H1 (cell line): ENCODE measurements around the gene ITPKB. TPM values are rescaled to one million over a fixed set of nuclear protein-coding genes. Genes with fewer than 3 reads are reported as not detected.

Experiments
- KDM1A ChIP-seq: fragments of 200-600, 300-600 bp; sonication (generic); IDR thresholded peaks from 2 replicates; pipeline ENCODE4 v1.7.1; 2016; ENCODE audit warnings: mild to moderate bottlenecking, low read length, borderline replicate concordance
- SP1 ChIP-seq: IDR thresholded peaks from 2 replicates; pipeline ENCODE4 v1.6.1; 2011; ENCODE audit warnings: low read depth, low read length
- polyA plus RNA-seq, 7 experiments: library from polyadenylated mRNA; depleted of rRNA in 3 of 7; stranded (reverse) in 5 of 7; unstranded in 2 of 7; fragments of >200 nt in 5 of 7; fragments of 200-250 nt in 2 of 7; gene quantifications; 1 replicate in 5 of 7; 2 replicates in 1 of 7; 4 replicates in 1 of 7; pipeline versions ENCODE4 v1.2.1 to v1.2.3, GENCODE V29; 2011 to 2013; ENCODE audit warnings: missing spikeins in 2 of 7, mixed read lengths in 2 of 7
- total RNA-seq: library from RNA; stranded (reverse); fragmentation: NEBNext Ultra II Directional; extraction: Animal tissue kit (Norgen Biotek cat#: 25700); gene quantifications from 2 replicates; pipeline ENCODE4 v1.2.1, GENCODE V29; 2021
- TF ChIP-seq, protein P1 (sequence below): fragments of 300-600 bp; sonication (generic); IDR thresholded peaks from 2 replicates; pipeline ENCODE4 v1.7.1; 2012; ENCODE audit warnings: low read length, moderate library complexity, mild to moderate bottlenecking, inconsistent platforms; ENCODE audit not compliant: insufficient replicate concordance

ITPKB gene
- total and polyA plus RNA-seq, 2 of the 8 experiments (the other 6 are each of a cell fraction or from before 2014, with no cell fraction given), result 1.7 to 4.8 TPM

DNA sequence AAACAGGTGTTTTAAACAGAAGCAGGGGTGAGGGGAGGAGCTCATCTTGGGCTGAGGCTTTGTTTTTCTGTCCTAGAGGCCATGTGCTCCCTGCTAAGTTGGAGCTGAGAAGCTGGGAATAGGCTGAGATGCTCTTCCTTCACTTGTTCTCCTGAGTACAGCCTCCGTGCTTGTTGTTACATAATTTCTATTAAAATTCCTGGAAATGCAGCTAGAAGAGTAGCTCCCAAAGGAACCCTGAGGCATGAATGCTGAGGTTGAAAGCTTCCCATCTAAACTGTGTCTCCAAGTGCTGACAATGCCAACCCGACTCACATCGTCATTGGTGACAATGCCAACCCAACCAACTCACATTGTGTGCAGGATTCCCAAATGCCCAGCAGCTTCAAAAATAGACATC lies 12.6 kb upstream of the ITPKB start (continued):
- TF ChIP-seq, protein P1, sequence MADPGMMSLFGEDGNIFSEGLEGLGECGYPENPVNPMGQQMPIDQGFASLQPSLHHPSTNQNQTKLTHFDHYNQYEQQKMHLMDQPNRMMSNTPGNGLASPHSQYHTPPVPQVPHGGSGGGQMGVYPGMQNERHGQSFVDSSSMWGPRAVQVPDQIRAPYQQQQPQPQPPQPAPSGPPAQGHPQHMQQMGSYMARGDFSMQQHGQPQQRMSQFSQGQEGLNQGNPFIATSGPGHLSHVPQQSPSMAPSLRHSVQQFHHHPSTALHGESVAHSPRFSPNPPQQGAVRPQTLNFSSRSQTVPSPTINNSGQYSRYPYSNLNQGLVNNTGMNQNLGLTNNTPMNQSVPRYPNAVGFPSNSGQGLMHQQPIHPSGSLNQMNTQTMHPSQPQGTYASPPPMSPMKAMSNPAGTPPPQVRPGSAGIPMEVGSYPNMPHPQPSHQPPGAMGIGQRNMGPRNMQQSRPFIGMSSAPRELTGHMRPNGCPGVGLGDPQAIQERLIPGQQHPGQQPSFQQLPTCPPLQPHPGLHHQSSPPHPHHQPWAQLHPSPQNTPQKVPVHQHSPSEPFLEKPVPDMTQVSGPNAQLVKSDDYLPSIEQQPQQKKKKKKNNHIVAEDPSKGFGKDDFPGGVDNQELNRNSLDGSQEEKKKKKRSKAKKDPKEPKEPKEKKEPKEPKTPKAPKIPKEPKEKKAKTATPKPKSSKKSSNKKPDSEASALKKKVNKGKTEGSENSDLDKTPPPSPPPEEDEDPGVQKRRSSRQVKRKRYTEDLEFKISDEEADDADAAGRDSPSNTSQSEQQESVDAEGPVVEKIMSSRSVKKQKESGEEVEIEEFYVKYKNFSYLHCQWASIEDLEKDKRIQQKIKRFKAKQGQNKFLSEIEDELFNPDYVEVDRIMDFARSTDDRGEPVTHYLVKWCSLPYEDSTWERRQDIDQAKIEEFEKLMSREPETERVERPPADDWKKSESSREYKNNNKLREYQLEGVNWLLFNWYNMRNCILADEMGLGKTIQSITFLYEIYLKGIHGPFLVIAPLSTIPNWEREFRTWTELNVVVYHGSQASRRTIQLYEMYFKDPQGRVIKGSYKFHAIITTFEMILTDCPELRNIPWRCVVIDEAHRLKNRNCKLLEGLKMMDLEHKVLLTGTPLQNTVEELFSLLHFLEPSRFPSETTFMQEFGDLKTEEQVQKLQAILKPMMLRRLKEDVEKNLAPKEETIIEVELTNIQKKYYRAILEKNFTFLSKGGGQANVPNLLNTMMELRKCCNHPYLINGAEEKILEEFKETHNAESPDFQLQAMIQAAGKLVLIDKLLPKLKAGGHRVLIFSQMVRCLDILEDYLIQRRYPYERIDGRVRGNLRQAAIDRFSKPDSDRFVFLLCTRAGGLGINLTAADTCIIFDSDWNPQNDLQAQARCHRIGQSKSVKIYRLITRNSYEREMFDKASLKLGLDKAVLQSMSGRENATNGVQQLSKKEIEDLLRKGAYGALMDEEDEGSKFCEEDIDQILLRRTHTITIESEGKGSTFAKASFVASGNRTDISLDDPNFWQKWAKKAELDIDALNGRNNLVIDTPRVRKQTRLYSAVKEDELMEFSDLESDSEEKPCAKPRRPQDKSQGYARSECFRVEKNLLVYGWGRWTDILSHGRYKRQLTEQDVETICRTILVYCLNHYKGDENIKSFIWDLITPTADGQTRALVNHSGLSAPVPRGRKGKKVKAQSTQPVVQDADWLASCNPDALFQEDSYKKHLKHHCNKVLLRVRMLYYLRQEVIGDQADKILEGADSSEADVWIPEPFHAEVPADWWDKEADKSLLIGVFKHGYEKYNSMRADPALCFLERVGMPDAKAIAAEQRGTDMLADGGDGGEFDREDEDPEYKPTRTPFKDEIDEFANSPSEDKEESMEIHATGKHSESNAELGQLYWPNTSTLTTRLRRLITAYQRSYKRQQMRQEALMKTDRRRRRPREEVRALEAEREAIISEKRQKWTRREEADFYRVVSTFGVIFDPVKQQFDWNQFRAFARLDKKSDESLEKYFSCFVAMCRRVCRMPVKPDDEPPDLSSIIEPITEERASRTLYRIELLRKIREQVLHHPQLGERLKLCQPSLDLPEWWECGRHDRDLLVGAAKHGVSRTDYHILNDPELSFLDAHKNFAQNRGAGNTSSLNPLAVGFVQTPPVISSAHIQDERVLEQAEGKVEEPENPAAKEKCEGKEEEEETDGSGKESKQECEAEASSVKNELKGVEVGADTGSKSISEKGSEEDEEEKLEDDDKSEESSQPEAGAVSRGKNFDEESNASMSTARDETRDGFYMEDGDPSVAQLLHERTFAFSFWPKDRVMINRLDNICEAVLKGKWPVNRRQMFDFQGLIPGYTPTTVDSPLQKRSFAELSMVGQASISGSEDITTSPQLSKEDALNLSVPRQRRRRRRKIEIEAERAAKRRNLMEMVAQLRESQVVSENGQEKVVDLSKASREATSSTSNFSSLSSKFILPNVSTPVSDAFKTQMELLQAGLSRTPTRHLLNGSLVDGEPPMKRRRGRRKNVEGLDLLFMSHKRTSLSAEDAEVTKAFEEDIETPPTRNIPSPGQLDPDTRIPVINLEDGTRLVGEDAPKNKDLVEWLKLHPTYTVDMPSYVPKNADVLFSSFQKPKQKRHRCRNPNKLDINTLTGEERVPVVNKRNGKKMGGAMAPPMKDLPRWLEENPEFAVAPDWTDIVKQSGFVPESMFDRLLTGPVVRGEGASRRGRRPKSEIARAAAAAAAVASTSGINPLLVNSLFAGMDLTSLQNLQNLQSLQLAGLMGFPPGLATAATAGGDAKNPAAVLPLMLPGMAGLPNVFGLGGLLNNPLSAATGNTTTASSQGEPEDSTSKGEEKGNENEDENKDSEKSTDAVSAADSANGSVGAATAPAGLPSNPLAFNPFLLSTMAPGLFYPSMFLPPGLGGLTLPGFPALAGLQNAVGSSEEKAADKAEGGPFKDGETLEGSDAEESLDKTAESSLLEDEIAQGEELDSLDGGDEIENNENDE, result no peak
- TF ChIP-seq SP1 (no peak), KDM1A (no peak)
